SU-DHL-6 (cell line): ENCODE data around the gene ESPN.

Experiments
- EZH2phosphoT487 ChIP-seq: fragments of 200-600 bp; sonication (generic), shearing (Covaris generic); conservative IDR thresholded peaks from 2 replicates; pipeline ENCODE4 v1.6.1; 2018; ENCODE audit warnings: mild to moderate bottlenecking, antibody characterized with exemption, low read length, moderate library complexity, mixed read lengths
- TF ChIP-seq, protein P1 (sequence below): fragments of 200-600 bp; sonication (generic); IDR thresholded peaks from one replicate; pipeline ENCODE4 v1.5.1; 2017; ENCODE audit warnings: antibody characterized with exemption, mild to moderate bottlenecking, low read length, moderate library complexity; ENCODE audit not compliant: insufficient read depth, poor library complexity, severe bottlenecking

GRCh38 chr1:6497215-6497866 is 72.8 kb downstream of the ESPN start:
- TF ChIP-seq, protein P1, sequence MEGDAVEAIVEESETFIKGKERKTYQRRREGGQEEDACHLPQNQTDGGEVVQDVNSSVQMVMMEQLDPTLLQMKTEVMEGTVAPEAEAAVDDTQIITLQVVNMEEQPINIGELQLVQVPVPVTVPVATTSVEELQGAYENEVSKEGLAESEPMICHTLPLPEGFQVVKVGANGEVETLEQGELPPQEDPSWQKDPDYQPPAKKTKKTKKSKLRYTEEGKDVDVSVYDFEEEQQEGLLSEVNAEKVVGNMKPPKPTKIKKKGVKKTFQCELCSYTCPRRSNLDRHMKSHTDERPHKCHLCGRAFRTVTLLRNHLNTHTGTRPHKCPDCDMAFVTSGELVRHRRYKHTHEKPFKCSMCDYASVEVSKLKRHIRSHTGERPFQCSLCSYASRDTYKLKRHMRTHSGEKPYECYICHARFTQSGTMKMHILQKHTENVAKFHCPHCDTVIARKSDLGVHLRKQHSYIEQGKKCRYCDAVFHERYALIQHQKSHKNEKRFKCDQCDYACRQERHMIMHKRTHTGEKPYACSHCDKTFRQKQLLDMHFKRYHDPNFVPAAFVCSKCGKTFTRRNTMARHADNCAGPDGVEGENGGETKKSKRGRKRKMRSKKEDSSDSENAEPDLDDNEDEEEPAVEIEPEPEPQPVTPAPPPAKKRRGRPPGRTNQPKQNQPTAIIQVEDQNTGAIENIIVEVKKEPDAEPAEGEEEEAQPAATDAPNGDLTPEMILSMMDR: no peak
- no peak for TF ChIP-seq EZH2phosphoT487
